ENCODE data around the gene RNU5B-1.
A peak's percentile ranks its signal among the peaks of the same experiment; 100 is the strongest.

The RNU5B-1 gene

GRCh38 chr15:65286069-65286703 is 18.3 kb upstream of the RNU5B-1 start:
- peak overlapping the region; percentile 67 for H3K9ac ChIP-seq
- peaks cover 20% of the 10 kb centered on the region for H3K4me1 ChIP-seq (ENCODE audit: low read depth, poor library complexity, severe bottlenecking)
- no peak overlapping the region for H3K4me3 ChIP-seq (IDR thresholded peaks at IDR 0.05; ENCODE audit: insufficient read depth, low read depth, low read length)
- H3K4me2 ChIP-seq: peak overlapping the region; percentile 66
- no peaks in the 10 kb centered on the region for H3K27me3 ChIP-seq (ENCODE audit: insufficient read depth, low read depth)
- H3K79me2 ChIP-seq (ENCODE audit: insufficient read depth, low read depth): no peaks in the 10 kb centered on the region
- H3K27ac ChIP-seq: peak overlapping the region; percentile 64
- no peaks in the 10 kb centered on the region for H3K36me3 ChIP-seq (ENCODE audit: insufficient read depth)
- peak overlapping the region; percentile 97 for H2AFZ ChIP-seq (ENCODE audit: low read depth)
- no peaks in the 10 kb centered on the region for H4K20me1 ChIP-seq (ENCODE audit: insufficient read depth)
- TF ChIP-seq, protein P1, sequence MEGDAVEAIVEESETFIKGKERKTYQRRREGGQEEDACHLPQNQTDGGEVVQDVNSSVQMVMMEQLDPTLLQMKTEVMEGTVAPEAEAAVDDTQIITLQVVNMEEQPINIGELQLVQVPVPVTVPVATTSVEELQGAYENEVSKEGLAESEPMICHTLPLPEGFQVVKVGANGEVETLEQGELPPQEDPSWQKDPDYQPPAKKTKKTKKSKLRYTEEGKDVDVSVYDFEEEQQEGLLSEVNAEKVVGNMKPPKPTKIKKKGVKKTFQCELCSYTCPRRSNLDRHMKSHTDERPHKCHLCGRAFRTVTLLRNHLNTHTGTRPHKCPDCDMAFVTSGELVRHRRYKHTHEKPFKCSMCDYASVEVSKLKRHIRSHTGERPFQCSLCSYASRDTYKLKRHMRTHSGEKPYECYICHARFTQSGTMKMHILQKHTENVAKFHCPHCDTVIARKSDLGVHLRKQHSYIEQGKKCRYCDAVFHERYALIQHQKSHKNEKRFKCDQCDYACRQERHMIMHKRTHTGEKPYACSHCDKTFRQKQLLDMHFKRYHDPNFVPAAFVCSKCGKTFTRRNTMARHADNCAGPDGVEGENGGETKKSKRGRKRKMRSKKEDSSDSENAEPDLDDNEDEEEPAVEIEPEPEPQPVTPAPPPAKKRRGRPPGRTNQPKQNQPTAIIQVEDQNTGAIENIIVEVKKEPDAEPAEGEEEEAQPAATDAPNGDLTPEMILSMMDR (conservative IDR thresholded peaks at IDR 0.05; ENCODE audit: low read depth, low read length): no peak

DNA sequence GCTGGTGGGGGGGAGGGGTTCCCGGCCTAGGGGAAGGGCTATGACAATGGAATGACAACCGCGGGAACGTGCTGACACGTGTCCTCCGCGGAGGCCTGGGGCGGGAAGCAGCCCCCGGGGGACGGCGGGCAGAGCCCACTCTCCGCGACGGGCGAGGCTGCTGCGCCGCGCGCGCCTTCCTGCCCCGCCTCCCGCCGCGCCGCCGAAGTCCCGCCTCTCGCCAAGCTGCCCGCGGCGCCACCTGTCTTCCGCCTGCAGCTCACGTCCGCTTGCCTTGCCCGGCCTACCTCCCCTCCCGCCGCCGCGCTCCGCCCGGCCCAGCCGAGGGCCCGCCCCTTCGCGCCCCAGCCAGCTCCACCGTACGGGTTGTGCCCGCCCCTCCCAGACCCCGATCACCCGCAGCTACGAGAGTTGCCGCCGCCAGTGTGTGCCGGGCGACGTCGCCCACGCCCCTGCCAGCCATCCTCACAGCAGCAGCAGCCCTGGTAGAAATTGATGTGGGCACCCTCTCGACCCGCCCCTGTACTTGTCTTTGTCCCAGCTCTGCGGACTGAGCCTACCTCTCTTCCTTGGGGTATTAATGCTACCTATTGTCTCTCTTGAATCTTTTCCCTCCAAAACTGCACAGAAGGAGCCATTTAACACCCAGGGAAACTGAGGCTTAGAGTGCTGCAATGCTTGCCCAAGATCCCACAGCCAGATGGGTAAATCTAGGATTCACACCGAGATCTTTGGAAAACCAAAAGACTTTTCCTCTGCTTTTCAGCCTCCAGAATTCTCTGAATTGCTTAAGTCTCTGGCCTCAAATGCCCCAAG is 17.6 kb upstream of the RNU5B-1 start, which contains the start of gene PARP16:
TSS of gene PARP16 (minus strand) at position 180 of the 816 bp plus-strand sequence. CDS start 457 bp downstream, outside the sequence.
- peak within 1 kb of the TSS; percentile 64 for H3K27ac ChIP-seq
- peak within 1 kb of the TSS; percentile 67 for H3K9ac ChIP-seq
- no peaks in the 10 kb centered on the region for H3K79me2 ChIP-seq (ENCODE audit: insufficient read depth, low read depth)
- peaks cover 20% of the 10 kb centered on the region for H3K4me1 ChIP-seq (ENCODE audit: low read depth, poor library complexity, severe bottlenecking)
- H4K20me1 ChIP-seq (ENCODE audit: insufficient read depth): no peaks in the 10 kb centered on the region
- TF ChIP-seq, protein P1 (conservative IDR thresholded peaks at IDR 0.05; ENCODE audit: low read depth, low read length): no peak
- H3K27me3 ChIP-seq (ENCODE audit: insufficient read depth, low read depth): no peaks in the 10 kb centered on the region
- H3K4me2 ChIP-seq: peak within 1 kb of the TSS; percentile 95
- H2AFZ ChIP-seq (ENCODE audit: low read depth): peak within 1 kb of the TSS; percentile 97
- H3K36me3 ChIP-seq (ENCODE audit: insufficient read depth): no peaks in the 10 kb centered on the region
- H3K4me3 ChIP-seq (IDR thresholded peaks at IDR 0.05; ENCODE audit: insufficient read depth, low read depth, low read length): no peak within 1 kb of the TSS

DNA sequence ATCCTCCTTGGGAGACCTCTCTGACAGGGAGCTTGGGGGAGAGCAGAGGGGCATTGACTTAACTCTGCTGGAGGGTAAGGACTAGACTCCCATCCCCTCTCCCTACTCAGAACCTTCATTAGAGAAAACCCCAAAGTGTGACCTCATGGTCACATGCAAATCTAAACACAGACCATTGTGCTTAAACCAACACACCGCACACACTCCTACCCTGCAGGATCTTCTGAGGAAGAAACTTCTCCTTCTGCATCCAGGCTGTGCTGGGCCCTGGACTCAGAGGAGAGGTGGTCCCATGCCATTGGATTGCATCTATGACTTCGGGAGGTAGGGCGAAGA is 17.0 kb upstream of the RNU5B-1 start:
- H3K36me3 ChIP-seq (ENCODE audit: insufficient read depth): no peaks in the 10 kb centered on the region
- H4K20me1 ChIP-seq (ENCODE audit: insufficient read depth): no peaks in the 10 kb centered on the region
- H2AFZ ChIP-seq (ENCODE audit: low read depth): peak overlapping the region; percentile 94
- H3K27me3 ChIP-seq (ENCODE audit: insufficient read depth, low read depth): no peaks in the 10 kb centered on the region
- H3K79me2 ChIP-seq (ENCODE audit: insufficient read depth, low read depth): no peaks in the 10 kb centered on the region
- TF ChIP-seq, protein P1 (conservative IDR thresholded peaks at IDR 0.05; ENCODE audit: low read depth, low read length): no peak
- H3K4me1 ChIP-seq (ENCODE audit: low read depth, poor library complexity, severe bottlenecking): peaks cover 20% of the 10 kb centered on the region
- H3K27ac ChIP-seq: 0 out of 2 replicates have a peak overlapping the region, but pooled peaks have one; percentile 41
- H3K9ac ChIP-seq: peak overlapping the region; percentile 51; the same call in 1 of the 2 replicates
- no peak overlapping the region for H3K4me3 ChIP-seq (IDR thresholded peaks at IDR 0.05; ENCODE audit: insufficient read depth, low read depth, low read length)
- H3K4me2 ChIP-seq: peak overlapping the region; percentile 95

- Histone ChIP-seq H4K20me1 (ENCODE audit: insufficient read depth) (no peaks in the 10 kb centered on the region), H3K4me3 (IDR thresholded peaks at IDR 0.05; ENCODE audit: insufficient read depth, low read depth, low read length) (no peak overlapping the region), H3K4me1 (ENCODE audit: low read depth, poor library complexity, severe bottlenecking) (peaks cover 20% of the 10 kb centered on the region), H3K9ac (no peak overlapping the region), H3K27me3 (ENCODE audit: insufficient read depth, low read depth) (no peaks in the 10 kb centered on the region), H3K79me2 (ENCODE audit: insufficient read depth, low read depth) (no peaks in the 10 kb centered on the region), H3K4me2 (no peak overlapping the region), H3K27ac (no peak overlapping the region), H2AFZ (ENCODE audit: low read depth) (no peak overlapping the region), H3K36me3 (ENCODE audit: insufficient read depth) (no peaks in the 10 kb centered on the region)
- TF ChIP-seq, protein P1 (conservative IDR thresholded peaks at IDR 0.05; ENCODE audit: low read depth, low read length): no peak
These were observed 15.1 kb upstream of the RNU5B-1 start for GRCh38 chr15:65289261-65289854.

All from KMS-11 (cell line).